IMR-90 (cell line): ENCODE measurements around the gene CATSPER3.

Experiments used
- MXI1 ChIP-seq: IDR thresholded peaks from 2 replicates; pipeline ENCODE4 v1.6.1; 2012; ENCODE audit warnings: low read depth, mild to moderate bottlenecking, low read length, moderate library complexity, borderline replicate concordance
- TF ChIP-seq, protein P1 (sequence below): conservative IDR thresholded peaks from 2 replicates; pipeline ENCODE4 v1.5.1; 2012; ENCODE audit warnings: mild to moderate bottlenecking, low read depth, low read length, improper control_type of control experiment
- TF ChIP-seq, protein P2 (sequence below): fragments of 150-350 bp; IDR thresholded peaks from 2 replicates; pipeline ENCODE4 v1.6.1; 2016; ENCODE audit warnings: low read depth, mild to moderate bottlenecking, low read length, moderate library complexity, borderline replicate concordance

DNA sequence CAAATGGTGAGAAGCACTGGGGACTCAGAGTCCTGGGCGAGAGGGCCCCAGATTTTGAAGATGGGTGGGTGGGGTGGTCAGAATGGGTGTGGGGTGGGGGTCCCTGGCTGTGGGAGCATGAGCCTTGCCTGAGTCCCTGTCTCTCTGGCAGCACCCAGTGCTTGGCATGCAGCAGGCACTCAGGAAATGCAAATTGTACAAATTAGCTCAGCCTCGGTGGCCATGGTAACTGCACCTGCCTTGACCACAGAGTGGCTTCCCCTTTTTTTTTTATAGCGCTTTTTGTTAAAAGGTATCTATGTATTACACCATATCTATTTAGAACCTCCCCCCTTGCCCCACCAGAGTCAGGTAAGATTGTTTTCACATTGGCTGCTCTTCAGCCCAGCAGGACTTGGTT is 85.6 kb downstream of the CATSPER3 start:
- TF ChIP-seq, protein P1, sequence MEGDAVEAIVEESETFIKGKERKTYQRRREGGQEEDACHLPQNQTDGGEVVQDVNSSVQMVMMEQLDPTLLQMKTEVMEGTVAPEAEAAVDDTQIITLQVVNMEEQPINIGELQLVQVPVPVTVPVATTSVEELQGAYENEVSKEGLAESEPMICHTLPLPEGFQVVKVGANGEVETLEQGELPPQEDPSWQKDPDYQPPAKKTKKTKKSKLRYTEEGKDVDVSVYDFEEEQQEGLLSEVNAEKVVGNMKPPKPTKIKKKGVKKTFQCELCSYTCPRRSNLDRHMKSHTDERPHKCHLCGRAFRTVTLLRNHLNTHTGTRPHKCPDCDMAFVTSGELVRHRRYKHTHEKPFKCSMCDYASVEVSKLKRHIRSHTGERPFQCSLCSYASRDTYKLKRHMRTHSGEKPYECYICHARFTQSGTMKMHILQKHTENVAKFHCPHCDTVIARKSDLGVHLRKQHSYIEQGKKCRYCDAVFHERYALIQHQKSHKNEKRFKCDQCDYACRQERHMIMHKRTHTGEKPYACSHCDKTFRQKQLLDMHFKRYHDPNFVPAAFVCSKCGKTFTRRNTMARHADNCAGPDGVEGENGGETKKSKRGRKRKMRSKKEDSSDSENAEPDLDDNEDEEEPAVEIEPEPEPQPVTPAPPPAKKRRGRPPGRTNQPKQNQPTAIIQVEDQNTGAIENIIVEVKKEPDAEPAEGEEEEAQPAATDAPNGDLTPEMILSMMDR = no peak
- TF ChIP-seq, protein P2, sequence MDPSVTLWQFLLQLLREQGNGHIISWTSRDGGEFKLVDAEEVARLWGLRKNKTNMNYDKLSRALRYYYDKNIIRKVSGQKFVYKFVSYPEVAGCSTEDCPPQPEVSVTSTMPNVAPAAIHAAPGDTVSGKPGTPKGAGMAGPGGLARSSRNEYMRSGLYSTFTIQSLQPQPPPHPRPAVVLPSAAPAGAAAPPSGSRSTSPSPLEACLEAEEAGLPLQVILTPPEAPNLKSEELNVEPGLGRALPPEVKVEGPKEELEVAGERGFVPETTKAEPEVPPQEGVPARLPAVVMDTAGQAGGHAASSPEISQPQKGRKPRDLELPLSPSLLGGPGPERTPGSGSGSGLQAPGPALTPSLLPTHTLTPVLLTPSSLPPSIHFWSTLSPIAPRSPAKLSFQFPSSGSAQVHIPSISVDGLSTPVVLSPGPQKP = no peak
- TF ChIP-seq MXI1 = no peak
